Measurements from ENCODE around the gene DISC1. TPM values are rescaled to one million over a fixed set of nuclear protein-coding genes. Genes with fewer than 3 reads are reported as not detected.

Gene DISC1
- total and polyA plus RNA-seq, 2 of the 13 experiments (the other 11 are each of a cell fraction or from before 2014, with no cell fraction given), result 4.2 to 4.6 TPM

DNA sequence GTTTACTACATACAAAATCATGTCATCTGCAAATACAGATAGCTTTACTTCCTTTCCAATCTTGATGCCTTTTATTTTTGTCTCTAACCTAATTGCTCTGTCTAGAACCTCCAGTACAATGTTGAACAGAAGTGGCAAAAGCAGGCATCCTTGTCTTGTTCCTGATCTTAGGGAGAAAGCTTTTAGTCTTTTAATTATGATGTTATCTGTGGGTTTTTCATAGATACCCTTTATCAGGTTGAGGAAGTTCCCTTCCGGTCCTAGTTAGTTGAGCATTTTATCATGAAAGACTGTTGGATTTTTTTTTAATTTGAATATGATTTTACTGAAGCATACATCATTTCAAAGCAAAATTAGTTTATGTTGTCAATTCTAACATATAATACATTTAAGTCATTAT is 45.7 kb upstream of the DISC1 start:
- no TSS peak for BruUV-seq (replicated peaks)
- Histone ChIP-seq H3K9me3 (ENCODE audit: low read length) (no peaks in the 10 kb centered on the region), H3K4me2 (ENCODE audit: low read depth, low read length) (no peak overlapping the region)

DNA sequence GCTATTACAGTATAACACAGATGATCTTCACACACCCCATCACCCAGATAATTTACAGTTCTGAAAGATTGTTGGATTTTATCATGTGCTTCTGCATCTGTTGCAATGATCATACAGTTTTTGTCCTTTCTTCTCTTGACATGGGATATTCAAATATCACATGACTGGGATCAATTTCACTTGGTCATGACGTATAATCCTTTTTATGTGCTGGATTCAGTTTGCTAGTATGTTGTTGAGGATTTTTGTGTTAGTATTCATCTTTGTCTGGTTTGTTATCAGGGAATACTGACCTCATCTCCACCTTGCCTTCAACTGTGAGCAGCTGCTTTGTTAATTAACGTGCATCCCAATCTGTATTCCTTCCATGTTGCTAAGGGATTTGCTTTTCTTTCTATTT is 44.7 kb upstream of the DISC1 start:
- no peak for ATAC-seq
- Histone ChIP-seq H3K79me2 (ENCODE audit: insufficient read depth, low read length) (no peaks in the 10 kb centered on the region), H3K36me3 (replicated peaks in 1 of 2; ENCODE audit: control insufficient read depth in 1 of 2, insufficient read depth in 2 of 2, low read length in 2 of 2) (no peaks in the 10 kb centered on the region), H3K4me2 (ENCODE audit: low read depth, low read length) (no peak overlapping the region), H4K20me1 (ENCODE audit: insufficient read depth, low read length) (no peaks in the 10 kb centered on the region), H3K9me3 (ENCODE audit: low read length) (no peaks in the 10 kb centered on the region), H3K27me3 (ENCODE audit: control insufficient read depth in 1 of 2, insufficient read depth in 2 of 2, low read length in 2 of 2) (no peaks in the 10 kb centered on the region), H2AFZ (ENCODE audit: low read length) (no peak overlapping the region), H3K4me1 (ENCODE audit: insufficient read depth, low read length) (peaks cover 14% of the 10 kb centered on the region), H3K4me3 (replicated peaks in 1 of 3; ENCODE audit: insufficient read depth in 1 of 3, low read depth in 2 of 3, low read length in 3 of 3) (no peak overlapping the region), H3K9ac (ENCODE audit: insufficient read depth, low read depth, low read length) (no peak overlapping the region), H3K27ac (ENCODE audit: extremely low read length, insufficient read depth, low read length) (no peak overlapping the region)
- BruUV-seq (replicated peaks), result no TSS peak
- POLR2A ChIA-PET, result no interaction called here
- DNase-seq (ENCODE audit: low spot score), result no peak
- intact Hi-C loops (cut with micrococcal nuclease; ENCODE audit: unreplicated experiment), result no loop called here
- FAIRE-seq, result no peak
- CTCF ChIA-PET (ENCODE audit: low intra/inter-chr PET ratio, low total read pairs), result no interaction called here
- WGBS (ENCODE audit: low lambda C conversion rate), result 93% methylated on average over 2 of the region's 2 CpGs
- in situ Hi-C loops (cut with HindIII; ENCODE audit: extremely low pct_ligation_motif_present, low pct_unique_long_range_greater_than_20kb), result no loop called here
- no peak for TF ChIP-seq ZNF790 (CRISPR knock-in tag; IDR thresholded peaks at IDR 0.05; ENCODE audit: borderline replicate concordance)
- no peak for TF ChIP-seq NFYC (CRISPR knock-in tag; IDR thresholded peaks at IDR 0.05)
- TF ChIP-seq RNF2 (conservative IDR thresholded peaks at IDR 0.05; ENCODE audit: low read depth), result no peak
- TF ChIP-seq, protein P1, sequence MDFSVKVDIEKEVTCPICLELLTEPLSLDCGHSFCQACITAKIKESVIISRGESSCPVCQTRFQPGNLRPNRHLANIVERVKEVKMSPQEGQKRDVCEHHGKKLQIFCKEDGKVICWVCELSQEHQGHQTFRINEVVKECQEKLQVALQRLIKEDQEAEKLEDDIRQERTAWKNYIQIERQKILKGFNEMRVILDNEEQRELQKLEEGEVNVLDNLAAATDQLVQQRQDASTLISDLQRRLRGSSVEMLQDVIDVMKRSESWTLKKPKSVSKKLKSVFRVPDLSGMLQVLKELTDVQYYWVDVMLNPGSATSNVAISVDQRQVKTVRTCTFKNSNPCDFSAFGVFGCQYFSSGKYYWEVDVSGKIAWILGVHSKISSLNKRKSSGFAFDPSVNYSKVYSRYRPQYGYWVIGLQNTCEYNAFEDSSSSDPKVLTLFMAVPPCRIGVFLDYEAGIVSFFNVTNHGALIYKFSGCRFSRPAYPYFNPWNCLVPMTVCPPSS (IDR thresholded peaks at IDR 0.05), result no peak
- no peak for TF ChIP-seq SIX1 (CRISPR knock-in tag; IDR thresholded peaks at IDR 0.05; ENCODE audit: borderline replicate concordance)
- TF ChIP-seq TSC22D2 (CRISPR knock-in tag; IDR thresholded peaks at IDR 0.05; ENCODE audit: borderline replicate concordance), result no peak
- TF ChIP-seq, protein P2, sequence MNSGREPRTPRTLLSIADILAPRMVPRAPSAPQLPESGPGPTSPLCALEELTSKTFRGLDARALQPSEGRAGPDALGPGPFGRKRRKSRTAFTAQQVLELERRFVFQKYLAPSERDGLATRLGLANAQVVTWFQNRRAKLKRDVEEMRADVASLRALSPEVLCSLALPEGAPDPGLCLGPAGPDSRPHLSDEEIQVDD (CRISPR knock-in tag; IDR thresholded peaks at IDR 0.05; ENCODE audit: borderline replicate concordance), result no peak
- TF ChIP-seq CBX5 (CRISPR knock-in tag; IDR thresholded peaks at IDR 0.05; ENCODE audit: borderline replicate concordance), result no peak
- TF ChIP-seq KLF15 (CRISPR knock-in tag; IDR thresholded peaks at IDR 0.05; ENCODE audit: borderline replicate concordance), result no peak
- TF ChIP-seq RARG (CRISPR knock-in tag; IDR thresholded peaks at IDR 0.05; ENCODE audit: low read depth), result no peak

More for the DNA sequence above, 45.7 kb upstream of the DISC1 start:
- Histone ChIP-seq H3K27ac (ENCODE audit: extremely low read length, insufficient read depth, low read length) (no peak overlapping the region), H3K79me2 (ENCODE audit: insufficient read depth, low read length) (no peaks in the 10 kb centered on the region), H3K9ac (ENCODE audit: insufficient read depth, low read depth, low read length) (no peak overlapping the region), H3K27me3 (ENCODE audit: control insufficient read depth in 1 of 2, insufficient read depth in 2 of 2, low read length in 2 of 2) (no peaks in the 10 kb centered on the region), H2AFZ (ENCODE audit: low read length) (no peak overlapping the region), H3K4me1 (ENCODE audit: insufficient read depth, low read length) (peaks cover 18% of the 10 kb centered on the region), H3K4me3 (replicated peaks in 1 of 3; ENCODE audit: insufficient read depth in 1 of 3, low read depth in 2 of 3, low read length in 3 of 3) (no peak overlapping the region), H4K20me1 (ENCODE audit: insufficient read depth, low read length) (no peaks in the 10 kb centered on the region), H3K36me3 (replicated peaks in 1 of 2; ENCODE audit: control insufficient read depth in 1 of 2, insufficient read depth in 2 of 2, low read length in 2 of 2) (no peaks in the 10 kb centered on the region)
- POLR2A ChIA-PET, result no interaction called here
- intact Hi-C loops (cut with micrococcal nuclease; ENCODE audit: unreplicated experiment) (no loop called here), in situ Hi-C loops (cut with HindIII; ENCODE audit: extremely low pct_ligation_motif_present, low pct_unique_long_range_greater_than_20kb) (no loop called here)
- CTCF ChIA-PET (ENCODE audit: low intra/inter-chr PET ratio, low total read pairs), result no interaction called here
- FAIRE-seq (no peak), ATAC-seq (no peak), DNase-seq (ENCODE audit: low spot score) (no peak)
- 97% methylated on average over 1 of the region's 1 CpG for WGBS (ENCODE audit: low lambda C conversion rate)
- TF ChIP-seq SCMH1 (CRISPR knock-in tag; IDR thresholded peaks at IDR 0.05; ENCODE audit: borderline replicate concordance), result no peak
- no peak for TF ChIP-seq MEIS2 (CRISPR knock-in tag; IDR thresholded peaks at IDR 0.05)
- TF ChIP-seq CBFB (CRISPR knock-in tag; IDR thresholded peaks at IDR 0.05), result no peak
- TF ChIP-seq GPN1 (CRISPR knock-in tag; IDR thresholded peaks at IDR 0.05; ENCODE audit: borderline replicate concordance), result no peak
- TF ChIP-seq, protein P3, sequence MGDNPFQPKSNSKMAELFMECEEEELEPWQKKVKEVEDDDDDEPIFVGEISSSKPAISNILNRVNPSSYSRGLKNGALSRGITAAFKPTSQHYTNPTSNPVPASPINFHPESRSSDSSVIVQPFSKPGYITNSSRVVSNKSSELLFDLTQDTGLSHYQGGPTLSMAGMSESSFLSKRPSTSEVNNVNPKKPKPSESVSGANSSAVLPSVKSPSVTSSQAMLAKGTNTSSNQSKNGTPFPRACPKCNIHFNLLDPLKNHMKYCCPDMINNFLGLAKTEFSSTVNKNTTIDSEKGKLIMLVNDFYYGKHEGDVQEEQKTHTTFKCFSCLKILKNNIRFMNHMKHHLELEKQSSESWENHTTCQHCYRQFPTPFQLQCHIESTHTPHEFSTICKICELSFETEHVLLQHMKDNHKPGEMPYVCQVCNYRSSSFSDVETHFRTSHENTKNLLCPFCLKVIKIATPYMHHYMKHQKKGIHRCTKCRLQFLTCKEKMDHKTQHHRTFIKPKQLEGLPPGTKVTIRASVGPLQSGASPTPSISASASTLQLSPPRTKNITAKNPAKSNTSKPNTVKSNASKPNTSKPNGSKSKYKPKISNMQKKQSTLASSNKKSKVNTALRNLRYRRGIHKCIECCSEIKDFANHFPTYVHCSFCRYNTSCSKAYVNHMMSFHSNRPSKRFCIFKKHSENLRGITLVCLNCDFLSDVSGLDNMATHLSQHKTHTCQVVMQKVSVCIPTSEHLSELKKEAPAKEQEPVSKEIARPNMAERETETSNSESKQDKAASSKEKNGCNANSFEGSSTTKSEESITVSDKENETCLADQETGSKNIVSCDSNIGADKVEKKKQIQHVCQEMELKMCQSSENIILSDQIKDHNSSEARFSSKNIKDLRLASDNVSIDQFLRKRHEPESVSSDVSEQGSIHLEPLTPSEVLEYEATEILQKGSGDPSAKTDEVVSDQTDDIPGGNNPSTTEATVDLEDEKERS (CRISPR knock-in tag; IDR thresholded peaks at IDR 0.05), result no peak
- no peak for TF ChIP-seq ZZZ3 (CRISPR knock-in tag; IDR thresholded peaks at IDR 0.05; ENCODE audit: borderline replicate concordance)
- TF ChIP-seq ZNF891 (CRISPR knock-in tag; IDR thresholded peaks at IDR 0.05), result no peak
- no peak for TF ChIP-seq NR1H2 (CRISPR knock-in tag; IDR thresholded peaks at IDR 0.05; ENCODE audit: borderline replicate concordance, low read depth)
- TF ChIP-seq ZNF343 (CRISPR knock-in tag; IDR thresholded peaks at IDR 0.05), result no peak
